ENCODE data around the gene ROGDI. TPM values are rescaled to one million over a fixed set of nuclear protein-coding genes. Genes with fewer than 3 reads are reported as not detected.
A peak's percentile ranks its signal among the peaks of the same experiment; 100 is the strongest.

Gene ROGDI, protein sequence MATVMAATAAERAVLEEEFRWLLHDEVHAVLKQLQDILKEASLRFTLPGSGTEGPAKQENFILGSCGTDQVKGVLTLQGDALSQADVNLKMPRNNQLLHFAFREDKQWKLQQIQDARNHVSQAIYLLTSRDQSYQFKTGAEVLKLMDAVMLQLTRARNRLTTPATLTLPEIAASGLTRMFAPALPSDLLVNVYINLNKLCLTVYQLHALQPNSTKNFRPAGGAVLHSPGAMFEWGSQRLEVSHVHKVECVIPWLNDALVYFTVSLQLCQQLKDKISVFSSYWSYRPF
- total RNA-seq = 71.0 TPM

DNA sequence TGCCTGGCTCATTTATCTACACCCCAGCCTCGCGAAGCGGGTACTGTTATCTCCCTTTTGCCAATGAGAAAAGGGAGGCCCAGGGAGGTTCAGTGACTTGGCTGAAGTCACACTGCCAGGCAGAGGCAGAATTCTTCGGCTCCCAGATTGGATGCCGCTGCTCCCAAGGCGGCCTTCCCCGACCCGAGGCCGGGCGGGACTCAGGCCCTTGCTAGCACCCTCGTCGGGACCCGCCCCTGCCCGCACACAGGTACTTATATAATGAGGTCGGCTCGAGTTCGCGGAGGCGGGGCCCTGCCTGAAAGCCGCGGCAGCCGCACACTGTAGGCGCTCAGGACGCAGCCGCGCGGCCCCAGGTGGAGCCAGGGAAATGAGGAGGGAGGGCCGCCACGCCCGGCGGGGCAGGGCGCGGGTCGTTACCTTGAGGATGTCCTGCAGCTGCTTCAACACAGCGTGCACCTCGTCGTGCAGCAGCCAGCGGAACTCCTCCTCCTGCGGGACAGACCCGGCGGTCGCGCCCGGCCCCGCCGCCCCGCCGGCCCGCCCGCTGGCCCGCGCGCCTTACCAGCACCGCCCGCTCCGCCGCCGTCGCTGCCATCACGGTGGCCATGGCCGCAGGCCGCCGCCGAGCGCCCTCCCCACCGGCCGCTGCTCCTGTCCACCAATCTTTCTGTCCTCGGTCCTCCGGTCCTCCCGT is at the start of gene ROGDI:
Gene ROGDI (minus strand): TSS at position 672 of the 697 bp plus-strand sequence. CDS start 62 bp downstream, at position 610.
- peak; percentile 92 for DNase-seq (ENCODE audit: low spot score)

DNA sequence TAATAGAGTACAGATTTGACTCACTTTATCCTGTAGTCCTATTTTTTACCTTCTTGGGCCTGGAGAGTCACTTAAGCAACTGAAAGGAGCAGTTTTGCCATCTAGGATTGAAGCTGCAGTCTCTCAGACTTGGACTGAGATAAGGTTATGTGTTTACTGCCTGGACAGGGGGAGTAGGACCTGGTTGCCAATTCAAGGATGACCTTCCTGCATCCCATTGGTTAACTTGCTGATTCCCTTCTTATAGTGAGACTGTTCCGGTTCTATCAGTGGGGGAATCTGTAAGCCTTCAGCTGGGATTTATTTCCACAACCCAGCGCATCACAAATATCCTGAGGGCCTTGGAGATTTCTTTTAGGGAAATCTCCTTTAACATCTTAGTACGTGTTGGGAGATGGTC is 47.8 kb upstream of the ROGDI start:
- DNase-seq (ENCODE audit: low spot score) = no peak

DNA sequence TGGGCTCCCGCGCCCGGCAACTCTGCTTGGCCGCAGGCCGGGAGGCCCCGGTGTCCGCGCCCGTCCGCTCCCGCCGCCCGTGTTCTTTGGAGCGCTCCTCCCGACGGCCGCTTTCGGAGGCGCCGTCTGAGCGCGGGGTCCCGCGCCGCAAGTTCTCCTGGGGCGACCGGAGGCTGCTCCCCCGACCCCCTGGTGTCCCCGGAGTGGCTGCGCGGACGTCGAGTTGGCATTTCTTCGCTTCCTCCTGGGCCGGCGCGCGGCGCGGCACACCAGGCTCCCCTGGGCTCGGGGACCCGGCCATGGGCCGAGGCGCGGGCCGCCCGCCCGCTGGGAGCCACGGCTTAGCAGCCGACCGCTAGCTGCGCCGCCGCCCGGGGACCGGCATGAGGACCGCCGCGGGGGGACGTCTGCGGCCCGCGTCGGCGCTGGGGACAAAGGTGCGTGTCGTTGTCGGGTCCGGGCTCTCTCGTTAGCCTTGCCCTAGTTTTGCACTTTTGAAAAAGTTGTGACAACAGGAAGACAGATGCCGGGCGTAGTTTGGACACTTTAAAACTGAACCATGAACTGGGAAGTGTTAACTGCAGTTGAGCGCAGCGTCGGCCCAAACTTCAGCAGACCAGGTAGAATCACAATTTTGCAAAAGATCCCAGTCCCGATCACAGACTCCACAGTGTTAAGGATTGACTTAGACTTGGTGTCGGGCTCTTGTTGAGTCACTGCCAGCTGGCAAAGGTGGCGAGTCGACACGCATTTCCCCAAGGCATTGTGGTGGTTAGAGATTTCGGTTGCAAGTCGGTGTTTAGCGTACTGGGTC is 45.5 kb upstream of the ROGDI start:
- peak; percentile 51 for DNase-seq (ENCODE audit: low spot score)

DNA sequence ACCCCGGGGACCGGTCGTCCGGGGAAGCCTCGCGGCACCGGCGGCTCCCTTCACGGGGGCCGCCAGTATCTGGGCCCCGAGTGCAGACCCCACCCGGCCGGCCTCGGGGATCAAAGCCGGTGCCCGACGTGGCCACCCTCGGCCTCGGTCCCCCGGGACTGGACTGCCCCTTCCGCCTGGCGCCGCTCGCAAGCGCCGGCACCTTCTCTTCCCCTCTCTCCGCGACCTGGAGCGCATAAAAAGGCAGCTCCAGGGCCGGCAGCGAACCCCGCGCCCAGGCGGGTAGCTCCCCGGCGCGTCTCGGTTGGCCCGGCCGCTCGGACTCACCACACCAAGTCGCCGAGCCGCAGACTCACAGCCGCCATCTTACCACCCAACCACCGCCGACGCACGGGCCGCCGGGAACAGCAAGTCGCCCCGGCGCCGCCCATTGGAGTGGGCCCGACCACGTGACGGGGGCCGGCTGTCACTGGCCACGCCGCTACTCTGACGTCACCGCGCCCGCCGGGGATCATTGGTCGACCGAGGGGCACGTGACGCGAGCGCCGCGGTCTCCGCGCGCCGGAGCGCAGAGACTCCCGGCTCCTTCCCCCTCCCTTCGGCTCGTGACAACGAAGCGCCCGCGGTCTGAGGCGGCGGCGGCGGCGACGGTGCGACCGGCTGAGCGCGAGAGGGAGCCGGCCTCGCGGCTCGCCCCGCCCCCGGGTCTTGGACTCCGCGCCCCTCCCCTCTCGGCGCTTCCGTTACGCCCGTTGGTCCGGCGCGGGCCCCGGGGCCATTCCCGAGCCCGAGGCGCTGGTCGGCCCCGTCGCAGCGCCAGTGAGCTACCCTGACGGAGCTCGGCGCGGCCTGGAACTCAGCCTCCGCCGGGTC is 44.7 kb upstream of the ROGDI start, which contains the start of the genes GLYR1 and UBN1:
Gene GLYR1 (minus strand): TSS at position 388 of the 873 bp plus-strand sequence. CDS start 23 bp downstream, at position 365.
Gene UBN1 (plus strand): TSS at position 581 of the 873 bp plus-strand sequence. CDS start 5,437 bp downstream, outside the sequence.
- DNase-seq (ENCODE audit: low spot score) = peak; percentile 99

DNA sequence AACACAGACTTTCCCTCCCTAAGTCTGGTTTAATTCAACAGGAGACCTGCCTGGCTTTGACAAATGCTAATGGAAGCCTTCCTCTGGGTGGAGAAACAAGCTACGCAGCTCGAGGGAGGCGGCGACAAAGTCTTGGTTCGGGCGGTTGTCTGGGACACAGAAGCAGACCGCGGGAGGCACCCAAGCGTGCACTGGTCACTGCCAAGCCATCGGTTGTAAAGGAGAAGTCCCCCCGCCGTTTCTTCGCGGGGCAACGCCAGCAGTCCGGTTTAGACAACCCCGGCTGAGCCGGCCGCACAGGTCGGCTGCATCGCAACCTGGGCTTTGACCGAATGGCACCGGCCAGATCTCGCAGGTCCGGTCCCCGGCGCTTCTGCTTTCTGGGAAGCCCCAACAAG is 44.1 kb upstream of the ROGDI start:
- peak; percentile 61 for DNase-seq (ENCODE audit: low spot score)

DNA sequence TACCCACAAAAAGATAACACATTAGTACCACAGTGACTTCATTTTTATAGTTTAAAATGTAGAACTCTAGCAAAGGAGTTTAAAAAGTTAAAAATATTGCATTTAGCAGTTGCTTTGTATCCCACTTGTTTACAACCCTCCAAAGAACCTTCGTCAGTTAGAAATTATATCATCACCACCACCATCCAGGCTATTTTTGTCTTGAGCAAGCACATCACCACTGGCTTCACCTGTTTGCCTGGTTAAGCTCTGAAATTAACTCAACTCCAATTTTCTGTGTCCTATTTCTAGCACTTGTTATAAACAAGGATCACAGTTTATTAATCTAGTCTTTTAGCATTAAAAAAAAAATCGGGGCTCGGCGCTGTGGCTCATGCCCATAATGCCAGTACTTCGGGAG is 38.6 kb upstream of the ROGDI start:
- DNase-seq (ENCODE audit: low spot score) = no peak

DNA sequence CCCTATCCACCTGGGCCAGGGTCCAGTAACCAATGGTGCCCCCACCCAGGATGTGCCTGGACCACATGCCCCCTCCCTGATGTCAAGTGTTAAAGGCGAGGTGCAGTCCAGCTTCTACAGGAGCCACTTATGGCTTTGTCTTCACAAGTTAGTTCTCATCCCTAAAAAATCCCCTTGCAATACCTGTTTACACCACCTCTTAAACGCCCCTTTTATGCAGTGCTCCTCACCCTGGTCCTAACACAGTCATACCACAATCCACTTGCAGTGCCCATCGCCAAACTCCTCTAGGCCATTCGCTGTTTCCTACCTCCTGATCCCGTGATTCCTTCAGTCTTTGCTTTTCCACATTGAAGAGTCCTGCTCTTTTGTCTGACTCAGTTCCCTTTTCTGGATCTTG is 37.5 kb upstream of the ROGDI start:
- DNase-seq (ENCODE audit: low spot score) = no peak

DNA sequence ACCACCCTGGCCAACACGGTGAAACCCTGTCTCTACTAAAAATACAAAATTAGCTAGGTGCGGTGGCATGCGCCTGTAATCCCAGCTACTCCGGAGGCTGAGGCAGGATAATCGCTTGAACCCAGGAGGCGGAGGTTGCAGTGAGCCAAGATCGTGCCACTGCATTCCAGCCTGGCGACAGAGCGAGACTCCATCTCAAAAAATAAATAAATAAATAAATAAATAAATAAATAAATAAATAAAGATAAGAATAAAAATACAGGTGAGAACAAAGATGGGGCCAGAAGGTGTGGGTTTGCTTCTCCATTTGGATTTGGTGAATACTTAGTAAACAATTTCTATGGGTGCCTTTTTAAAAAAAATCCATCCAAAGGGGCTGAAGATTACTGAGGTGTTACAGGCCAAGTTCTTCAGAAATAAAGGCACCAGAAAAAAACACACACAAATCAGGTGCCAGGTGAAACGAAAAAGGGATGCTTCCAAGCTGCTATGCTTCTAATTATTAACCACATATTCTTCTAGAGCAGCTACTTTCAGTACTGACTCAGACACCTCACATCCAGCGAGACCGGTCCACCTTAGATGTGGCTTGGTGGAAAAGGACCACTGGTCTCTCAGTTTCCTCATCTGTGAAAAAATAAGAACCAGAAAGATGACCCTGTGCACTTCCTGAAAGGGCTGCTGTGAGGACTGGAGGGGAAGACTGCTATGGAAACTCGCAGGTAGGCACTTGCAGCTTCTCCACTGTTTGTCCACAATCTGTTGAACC is 35.5 kb upstream of the ROGDI start:
- no peak for DNase-seq (ENCODE audit: low spot score)

DNA sequence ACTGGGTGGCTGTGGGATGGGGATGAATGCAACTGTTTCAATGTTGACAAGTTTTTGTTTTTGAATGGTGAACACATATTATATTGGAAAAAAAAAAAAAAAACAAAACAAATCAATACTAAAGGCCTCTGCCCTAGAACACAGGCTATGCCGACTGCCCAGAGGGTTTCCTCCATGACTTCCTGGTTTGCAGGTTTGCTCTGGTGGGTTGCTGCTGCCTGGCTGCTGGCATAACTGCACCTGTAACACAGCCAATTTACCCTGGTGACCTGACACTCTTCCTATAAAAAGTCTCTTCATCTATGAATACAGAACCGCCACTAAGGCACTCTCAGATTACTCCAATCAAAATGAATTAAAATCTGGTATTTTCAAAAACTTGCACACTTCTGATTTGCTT is 34.3 kb upstream of the ROGDI start:
- DNase-seq (ENCODE audit: low spot score) = peak; percentile 23

DNA sequence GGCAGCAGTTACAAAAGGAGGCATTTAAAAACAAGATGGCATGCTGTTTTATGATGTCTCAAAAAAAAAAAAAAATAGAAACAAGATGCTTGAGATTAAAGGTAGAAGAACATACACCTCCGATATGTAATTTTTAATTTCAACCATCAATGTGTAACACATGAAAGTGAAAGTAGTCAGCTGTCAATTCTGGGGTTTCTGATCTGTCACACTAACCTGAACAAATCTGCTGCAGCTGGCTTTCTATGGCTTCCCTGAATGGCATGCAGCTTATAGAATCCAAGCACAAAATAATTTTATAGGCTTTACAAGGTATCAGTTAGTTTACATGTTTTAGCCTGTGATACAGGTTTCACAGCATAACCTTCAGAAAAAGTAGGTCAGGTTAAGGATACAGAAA is 31.2 kb upstream of the ROGDI start:
- no peak for DNase-seq (ENCODE audit: low spot score)

DNA sequence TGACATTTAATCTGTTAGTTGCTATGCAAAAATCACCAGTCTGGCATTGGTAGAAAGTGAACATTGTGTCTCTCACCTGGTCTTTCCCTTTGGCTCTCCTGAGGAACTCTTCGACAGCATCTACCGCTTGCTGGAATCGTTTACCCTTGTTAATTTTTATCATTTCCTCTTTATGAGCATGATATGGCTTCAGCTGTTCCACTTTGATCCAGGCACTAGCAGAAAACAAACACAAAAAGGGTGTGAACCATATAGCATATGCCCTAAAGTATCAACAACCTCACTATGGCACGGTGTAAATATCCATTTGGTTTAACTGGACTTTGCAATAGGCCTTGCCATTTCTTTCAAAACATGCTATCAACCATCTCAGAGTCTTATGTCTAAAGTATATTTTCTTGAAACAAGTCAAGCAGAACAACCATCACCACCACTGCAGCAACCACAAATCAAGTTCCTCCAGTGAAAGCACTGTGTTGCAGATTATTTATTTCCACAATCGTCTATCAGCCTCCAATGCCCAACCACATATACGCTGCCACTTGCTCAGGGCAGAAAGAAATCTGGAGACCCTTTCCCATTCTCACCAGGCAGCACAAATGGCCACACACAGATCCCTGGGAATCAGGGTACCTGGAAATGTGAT is 30.4 kb upstream of the ROGDI start:
- no peak for DNase-seq (ENCODE audit: low spot score)

DNA sequence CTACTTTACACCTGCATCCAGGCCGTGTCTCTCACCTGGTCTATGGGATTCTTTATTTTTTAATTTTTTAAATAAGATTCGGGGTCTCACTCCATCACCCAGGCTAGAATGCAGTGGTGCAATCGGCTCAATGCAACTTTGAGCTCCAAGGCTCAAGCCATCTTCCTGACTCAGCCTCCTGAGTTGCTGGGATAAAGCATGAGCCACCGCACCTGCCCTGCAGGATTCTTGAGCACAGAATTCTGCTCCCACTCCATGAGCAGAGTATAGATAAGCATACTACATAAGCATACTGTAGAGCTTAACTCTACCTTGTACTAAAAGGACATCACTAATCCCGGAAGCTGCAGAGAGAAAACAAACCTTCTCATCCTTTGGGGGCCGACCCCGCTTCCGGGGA is 29.2 kb upstream of the ROGDI start:
- no peak for DNase-seq (ENCODE audit: low spot score)

DNA sequence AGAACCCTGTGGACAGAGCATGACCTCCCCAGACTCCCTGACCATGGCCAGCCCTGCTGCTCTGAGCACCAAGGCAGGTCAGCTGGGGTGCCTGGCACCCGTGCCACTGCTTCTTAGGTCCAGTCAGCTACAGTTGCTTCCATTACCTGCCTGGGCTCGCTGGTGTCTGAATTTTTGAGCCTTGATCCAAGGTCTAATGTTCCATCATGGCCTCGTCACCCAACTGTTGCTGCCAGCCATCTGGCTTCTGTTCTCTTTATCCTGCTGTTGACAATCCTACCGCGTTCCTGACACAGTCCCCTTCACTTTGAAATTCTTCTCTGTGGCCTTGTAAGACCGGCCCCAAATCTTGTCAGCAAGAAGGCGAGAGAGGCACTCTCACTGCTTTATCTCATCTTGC is 28.0 kb upstream of the ROGDI start:
- no peak for DNase-seq (ENCODE audit: low spot score)

DNA sequence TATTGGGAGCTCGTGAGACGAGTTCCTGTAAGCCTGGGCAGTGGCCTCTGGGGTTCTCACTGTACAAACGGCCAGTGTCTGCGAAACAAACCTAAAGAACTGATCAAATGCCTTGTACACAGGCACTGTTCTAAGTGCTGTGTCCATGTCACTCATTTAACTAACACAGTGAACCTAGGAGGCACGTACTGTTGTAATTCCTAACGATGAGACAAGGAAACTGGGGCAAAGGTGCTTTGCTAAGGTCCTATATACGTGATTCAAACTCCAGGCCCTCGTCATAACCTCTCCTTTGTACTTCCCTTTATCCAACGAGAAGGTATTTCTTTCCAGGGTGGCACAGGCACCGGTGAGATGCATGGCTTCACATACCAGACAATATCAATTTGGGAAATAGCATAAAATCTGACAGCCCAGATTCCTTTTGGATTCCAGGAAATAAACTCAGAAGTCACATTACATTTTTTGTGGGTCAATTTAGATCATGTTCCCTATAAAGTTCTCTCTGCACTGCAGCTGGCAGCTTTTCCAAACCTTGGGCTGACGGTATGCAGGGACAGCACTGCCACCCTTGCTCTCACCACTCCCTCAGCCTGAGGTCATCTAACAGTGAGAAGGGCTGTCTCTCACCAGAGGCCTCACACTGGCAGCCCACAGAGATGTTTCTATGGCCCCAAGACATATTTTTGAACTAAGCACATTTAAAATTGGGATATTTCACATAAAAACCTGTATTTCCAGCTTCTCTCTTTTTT is 26.3 kb upstream of the ROGDI start:
- DNase-seq (ENCODE audit: low spot score) = no peak

DNA sequence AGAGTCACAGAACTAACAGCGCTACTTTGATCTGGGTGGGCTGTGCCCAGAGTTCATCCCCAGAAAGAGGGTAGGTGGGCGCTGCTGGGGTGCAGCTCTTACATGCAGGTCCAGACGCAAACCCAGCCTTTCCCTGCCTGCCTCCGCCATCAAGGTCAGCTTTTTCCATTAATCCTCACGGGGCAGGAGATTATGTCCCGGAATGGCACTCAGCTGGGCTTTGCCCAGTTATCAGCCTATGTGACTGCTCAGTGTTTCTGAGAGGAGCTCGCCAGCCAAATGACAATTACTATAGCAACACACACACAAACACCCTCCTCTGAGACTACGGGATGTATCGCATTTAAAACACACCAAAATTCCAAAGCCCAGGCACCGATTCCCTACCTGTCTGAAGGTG is 24.5 kb upstream of the ROGDI start:
- no peak for DNase-seq (ENCODE audit: low spot score)

DNA sequence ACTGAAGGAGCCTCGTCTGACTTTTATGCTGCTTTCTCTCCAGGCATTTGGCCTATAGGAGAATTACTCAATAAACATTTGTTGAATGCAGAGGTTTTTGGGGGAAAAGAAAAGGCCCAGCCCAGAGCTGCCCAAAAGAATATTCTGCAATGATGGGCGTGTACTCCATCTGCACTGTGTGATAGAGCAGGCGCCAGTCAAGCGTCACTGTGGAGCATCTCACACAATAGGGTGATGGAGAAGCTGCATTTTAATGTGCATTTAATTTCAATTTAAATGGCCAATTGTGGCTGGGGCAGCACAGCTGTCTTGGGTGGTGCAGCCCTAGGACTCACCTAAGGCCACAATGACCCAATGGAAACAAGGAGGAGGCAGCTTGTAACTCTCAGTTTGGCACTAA is 24.1 kb upstream of the ROGDI start:
- no peak for DNase-seq (ENCODE audit: low spot score)

DNA sequence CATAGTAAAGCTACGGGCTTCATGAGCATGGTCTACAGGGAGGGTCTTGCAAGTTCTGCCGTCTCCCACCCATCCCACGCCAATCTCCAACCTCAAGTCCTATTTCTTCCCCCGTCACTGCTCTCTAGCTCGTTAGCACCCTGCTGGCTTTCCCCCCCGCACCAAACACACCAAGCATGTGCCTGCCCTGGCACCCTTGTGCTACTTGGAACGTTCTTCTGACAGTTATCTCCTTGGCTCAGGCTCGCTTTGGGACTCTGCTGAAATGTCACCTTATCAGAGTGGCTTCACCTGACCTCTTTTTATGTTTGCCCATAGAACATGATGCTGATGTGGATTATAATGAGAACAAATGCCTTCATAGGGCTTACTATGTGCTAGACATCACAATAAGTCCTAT is 22.8 kb upstream of the ROGDI start:
- DNase-seq (ENCODE audit: low spot score) = no peak

DNA sequence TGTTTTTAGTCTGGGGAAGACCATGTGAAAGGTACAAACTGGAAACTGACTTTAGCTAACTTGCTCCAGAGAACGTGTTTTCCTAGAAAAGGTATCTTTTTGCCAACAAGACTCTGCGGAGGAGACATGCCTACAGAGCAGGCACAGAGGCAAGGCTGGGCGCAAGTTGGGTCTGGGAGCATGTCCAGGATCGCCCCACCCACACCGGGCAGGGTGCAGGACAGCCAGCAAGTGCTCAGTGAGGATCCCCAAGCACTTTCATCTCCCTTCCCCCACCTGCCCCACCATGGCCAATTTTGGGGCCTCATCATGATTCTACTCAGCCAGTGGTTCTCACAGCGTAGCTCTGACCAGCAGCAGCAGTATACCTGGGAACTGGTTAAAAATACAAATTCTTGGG is 18.2 kb upstream of the ROGDI start:
- DNase-seq (ENCODE audit: low spot score) = no peak

DNA sequence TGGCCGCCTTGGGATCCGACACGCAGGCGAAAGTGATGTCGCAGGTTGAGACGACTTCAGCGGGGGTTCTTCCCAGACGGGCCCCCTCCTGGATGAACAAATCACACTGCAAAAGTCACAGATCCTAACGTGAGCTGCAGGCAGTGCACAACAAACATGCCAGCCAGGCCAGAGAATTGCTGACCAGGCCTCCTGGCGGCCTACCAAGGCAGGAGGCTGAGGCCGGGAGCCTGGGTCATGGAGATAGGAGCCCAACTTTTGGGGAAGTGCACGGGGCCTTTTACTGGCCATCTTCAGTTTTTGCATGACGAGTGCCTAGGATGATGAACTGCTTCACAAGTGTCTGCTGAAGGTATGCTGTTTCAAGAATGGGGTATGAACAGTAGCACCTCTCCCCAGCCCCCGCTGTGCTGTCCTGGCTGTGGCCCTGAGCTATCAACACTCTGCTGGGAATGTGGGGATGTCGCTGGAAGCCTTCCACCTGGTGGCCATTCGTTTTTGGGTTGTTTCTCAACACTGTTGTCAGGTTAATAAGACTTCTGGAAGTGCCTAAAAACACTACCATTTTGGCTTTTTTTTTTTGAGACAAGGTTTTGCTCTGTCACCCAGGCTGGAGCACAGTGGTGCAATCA is 12.2 kb upstream of the ROGDI start:
- no peak for DNase-seq (ENCODE audit: low spot score)
